Peyer's patch (tissue), 4 donors: ENCODE results near the gene RNGTT.
A peak's percentile ranks its signal among the peaks of the same experiment; 100 is the strongest.

Experiments used
- CTCF ChIP-seq, 6 experiments: fragments of 450-650 bp in 4 of 6; fragments of 200-600 bp in 2 of 6; sonication (generic) in 1 of 6; IDR thresholded peaks; one replicate each; pipeline ENCODE4 v1.5.1; 2017 to 2019; ENCODE audit warnings: antibody characterized with exemption in 6 of 6, mild to moderate bottlenecking in 3 of 6, moderate library complexity in 1 of 6
- POLR2A ChIP-seq, 2 donors: fragments of 450-650 bp; IDR thresholded peaks; one replicate each; pipeline ENCODE4 v1.5.1; 2017; ENCODE audit warnings: antibody characterized with exemption in 2 of 2, mild to moderate bottlenecking in 2 of 2, moderate library complexity in 2 of 2

DNA sequence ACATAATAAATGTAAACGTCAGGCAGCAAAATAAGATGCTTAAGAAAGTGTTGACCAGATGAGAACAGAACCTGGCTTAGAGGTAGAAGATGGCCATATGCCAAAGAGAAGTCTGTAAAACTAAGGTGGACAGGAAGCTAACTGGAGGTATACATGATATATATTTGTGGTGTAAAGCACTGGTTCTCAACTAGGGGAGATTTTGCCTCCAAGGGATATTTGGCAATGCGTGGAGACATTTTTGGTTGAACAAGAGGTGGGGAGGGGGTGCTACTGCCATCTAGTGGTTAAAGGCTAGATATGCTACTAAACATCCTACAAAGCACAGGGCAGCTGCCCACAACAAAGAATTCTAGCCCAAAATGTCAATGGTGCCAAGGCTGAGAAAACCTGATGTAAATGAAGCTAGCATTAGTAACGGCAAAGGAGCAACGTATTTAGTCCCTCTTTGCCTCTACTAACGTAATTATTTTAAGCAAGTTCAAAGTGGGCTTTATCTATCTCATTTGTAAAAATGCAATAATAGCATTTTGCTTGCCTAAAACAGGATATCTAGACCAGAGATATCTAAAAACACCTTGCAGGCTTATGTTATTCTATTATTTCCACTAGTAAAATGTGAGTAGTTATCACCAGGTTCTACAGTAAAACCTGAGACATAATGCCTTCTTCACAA is 182.6 kb downstream of the RNGTT start:
- TF ChIP-seq POLR2A (IDR thresholded peaks at IDR 0.05), result no peak
- peak; percentile 34 to 85 (median 70) for TF ChIP-seq CTCF (IDR thresholded peaks at IDR 0.05)
